RCC 7860 (cell line): ENCODE data around the gene LIMS2.

Source experiments
- DNase-seq: peaks from one replicate; pipeline ENCODE4 v3.0.0-alpha.2; 2015; ENCODE audit warnings: low spot score
- FAIRE-seq: peaks from 2 replicates; lab custom pipeline; 2012; peaks lifted over from hg19 to GRCh38; lab: Jason Lieb, UNC

LIMS2 gene

DNA sequence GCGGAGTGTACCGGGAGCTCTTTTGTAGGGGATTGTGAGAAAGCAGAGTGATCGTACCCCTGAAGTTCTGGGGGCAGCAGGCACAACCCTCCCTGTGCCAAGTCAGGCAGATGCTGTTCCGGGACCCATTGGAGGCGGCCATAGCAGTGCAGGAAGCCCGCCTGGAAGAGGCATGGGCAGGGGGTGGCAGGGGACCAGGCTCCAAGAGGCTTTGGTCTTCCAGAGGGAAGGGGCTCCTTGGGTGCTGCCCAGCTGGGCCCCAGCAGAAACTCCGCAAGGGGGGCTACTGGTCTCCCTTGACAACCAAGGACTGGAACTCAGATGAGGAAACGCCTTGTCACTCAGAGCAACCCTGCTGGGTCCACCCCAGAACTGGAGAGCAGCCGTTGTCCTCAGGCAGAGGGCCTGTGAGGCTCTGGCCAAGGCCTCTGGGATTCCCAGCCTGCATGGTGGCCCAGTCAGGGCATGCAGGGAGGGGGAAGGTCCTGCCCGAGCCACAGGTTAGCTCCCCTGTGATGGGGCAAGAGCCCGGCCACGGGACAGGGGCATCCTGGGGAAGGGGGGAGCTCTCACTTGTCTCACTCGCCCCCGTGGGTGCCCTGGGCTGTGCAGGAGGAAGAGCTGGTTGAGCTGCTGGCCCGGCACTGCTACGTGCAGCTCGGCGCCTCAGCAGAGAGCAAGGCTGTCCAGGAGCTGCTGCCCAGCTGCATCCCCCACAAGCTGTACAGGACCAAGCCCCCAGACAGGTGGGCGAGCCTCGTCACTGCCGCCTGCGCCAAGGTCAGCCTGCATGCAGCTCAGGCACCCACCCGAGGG lies 50.4 kb downstream of the LIMS2 start:
- FAIRE-seq (no peak), DNase-seq (no peak)

- DNase-seq (no peak), FAIRE-seq (no peak)
Measured at GRCh38 chr2:127624320-127624755, 51.0 kb downstream of the LIMS2 start.

DNA sequence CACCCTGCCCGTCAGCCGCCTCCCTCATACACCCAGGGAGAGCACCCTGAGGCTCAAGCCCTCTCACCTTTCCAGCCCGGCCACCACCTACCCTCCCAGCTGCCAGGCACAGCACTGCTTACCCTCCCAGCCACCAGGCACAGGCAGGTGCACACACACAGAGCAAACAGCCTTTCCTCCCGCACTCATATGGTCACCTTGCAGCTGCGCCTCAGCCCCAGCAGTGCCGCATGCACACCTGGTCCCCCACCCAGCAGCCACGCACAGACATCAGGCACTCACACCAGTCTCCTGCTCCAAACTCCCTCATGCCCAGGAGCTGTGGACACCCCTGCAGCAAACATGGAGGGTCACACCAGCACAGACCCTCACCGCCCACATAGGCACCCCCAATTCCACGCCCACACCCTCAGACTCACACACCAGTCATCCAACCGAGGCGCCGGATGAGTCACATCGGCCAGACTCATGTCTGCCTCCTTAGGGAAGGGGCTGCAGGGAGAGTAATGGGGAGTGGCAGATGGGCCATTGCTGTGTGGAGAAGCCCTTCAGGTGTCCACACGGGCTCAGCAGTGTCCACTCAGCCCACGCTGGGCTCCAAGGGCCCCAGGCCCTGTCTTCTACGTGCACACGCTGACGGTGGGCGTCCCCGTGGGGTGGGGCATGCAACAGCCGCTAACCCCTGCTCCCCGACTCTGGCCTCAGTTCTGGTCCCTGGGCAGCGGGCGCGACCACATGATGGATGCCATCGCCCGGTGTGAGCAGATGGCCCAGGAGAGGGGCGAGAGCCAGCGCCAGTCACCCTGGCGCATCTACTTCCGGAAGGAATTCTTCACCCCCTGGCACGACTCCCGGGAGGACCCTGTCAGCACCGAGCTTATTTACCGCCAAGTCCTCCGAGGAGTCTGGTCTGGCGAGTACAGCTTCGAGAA lies 51.7 kb downstream of the LIMS2 start:
- no peak for FAIRE-seq

DNA sequence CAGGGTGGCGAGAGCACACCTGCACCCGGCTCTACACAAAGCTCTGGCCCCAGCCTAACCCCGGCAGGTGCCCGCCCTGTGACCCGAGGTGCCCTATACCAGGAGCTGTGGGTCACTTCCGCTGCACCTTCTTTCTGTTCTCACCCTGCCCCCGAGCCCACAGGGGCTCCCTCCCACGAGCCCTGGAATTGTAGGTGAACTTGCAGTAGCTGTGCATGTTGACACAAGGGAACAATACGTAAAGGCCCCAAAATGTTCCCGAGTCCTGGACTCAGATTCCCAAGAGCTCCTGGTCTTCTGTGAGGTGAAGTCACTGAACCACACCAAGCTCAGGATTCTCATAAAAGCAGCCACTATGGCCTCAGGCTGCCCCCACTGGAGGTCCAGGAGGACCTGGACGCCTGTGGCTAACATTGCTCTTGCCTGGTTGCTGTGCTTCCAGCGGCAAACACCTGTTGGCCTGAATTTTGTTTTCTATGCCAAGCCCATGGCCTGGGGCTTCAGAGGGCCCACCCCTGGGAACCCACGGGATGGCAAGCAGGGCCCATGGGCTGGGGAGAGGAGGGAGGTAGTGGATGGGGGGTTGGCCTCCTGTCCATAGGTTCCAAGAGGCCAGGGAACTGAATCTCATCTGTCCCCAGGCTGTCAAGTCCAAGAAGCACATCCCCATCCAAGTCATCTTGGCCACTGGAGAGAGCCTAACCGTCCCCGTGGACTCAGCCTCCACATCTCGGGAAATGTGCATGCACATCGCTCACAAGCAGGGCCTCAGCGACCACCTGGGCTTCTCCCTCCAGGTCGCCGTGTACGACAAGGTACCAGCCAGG lies 52.6 kb downstream of the LIMS2 start:
- FAIRE-seq: no peak
- no peak for DNase-seq

More for the DNA sequence above, 51.7 kb downstream of the LIMS2 start:
- DNase-seq: peak; percentile 38

DNA sequence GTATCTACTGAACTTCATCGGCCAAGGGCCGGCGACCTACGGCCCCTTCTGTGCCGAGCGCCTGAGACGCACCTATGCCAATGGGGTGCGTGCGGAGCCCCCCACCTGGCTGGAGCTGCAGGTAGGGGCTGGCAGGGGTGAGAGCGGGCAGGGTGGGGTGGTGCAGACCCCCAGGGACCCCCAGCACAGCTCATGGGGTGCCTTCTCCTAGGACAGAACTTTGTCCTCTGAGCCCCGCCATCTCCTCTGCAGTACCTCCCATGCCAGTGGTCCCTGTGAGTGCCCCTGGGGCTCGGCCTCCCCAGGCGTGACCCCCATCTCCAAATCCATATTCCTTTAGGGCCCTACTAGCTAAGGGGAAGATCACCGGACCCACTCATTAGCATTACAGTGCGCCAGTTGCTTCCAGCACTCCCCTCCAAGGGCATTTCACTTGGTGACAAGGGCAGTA lies 53.3 kb downstream of the LIMS2 start:
- no peak for DNase-seq
- no peak for FAIRE-seq

GRCh38 chr2:127620866-127621265 lies 54.5 kb downstream of the LIMS2 start:
- FAIRE-seq (no peak), DNase-seq (no peak)

DNA sequence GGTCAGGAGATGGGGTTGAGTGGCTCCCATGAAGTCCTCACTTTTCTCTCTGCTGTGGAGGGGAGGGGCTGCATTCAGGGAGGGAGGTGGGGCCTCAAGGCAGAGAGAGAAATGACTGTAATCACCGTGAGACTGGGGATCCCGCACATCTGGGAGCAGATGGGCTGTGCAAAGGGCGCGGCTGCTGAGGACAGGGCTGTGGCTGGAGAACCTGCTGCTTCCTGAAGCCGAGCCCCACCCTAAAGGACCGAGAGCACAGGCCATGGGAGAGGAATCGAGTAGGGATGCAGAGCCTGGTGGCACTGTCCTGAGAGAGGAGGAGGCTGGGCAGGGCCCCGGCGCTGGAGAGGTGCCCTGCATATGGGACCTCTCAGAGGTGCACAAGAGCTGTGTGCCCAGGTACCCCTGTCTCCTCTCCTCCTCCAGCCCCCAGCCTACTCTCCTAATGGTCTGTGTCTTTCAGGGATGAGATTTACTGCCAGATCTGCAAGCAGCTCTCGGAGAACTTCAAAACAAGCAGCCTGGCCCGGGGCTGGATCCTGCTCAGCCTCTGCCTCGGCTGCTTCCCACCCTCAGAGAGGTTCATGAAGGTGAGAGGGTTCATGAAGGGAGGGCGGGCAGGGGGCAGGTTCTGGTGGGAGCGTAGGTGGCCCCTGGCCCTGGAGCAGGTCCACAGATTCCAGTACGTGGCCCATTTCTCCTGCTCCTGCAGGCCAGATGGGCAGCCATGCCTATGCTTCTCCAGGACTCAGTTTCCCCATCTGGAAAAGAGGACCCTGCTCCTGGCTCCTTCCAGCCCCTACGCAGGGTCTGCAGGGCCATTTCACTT lies 55.2 kb downstream of the LIMS2 start:
- no peak for DNase-seq

GRCh38 chr2:127619203-127619590 lies 56.1 kb downstream of the LIMS2 start:
- FAIRE-seq: no peak

More for the DNA sequence above, 55.2 kb downstream of the LIMS2 start:
- no peak for FAIRE-seq

DNA sequence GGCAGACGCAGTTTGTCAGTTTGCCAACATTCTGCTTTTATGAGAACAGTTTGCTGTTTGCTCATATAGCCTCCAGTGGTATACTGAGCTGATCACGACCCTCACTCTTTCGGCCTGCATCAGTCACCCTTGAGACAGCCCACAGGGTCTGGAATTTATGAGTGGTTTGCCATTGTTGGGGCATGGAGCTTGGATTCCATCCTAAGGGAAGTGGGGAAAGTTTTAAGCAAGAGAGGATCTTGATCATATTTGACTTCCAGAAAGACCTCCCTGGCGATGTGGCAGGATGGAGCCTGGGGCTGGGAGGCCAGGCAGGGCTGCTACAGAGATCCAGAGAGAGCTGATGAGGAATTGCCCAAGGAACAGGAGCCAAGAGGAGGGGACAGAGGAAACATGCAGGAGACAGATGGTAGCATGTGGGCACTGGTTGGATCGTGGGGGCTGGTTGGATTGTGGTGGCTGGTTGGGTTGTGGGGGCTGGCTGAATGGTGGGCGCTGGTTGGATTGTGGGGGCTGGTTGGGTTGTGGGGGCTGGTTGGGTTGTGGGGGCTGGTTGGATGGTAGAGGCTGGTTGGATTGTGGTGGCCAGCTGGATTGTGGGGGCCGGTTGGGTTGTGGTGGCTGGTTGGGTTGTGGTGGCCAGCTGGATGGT lies 56.7 kb downstream of the LIMS2 start:
- FAIRE-seq: no peak
- DNase-seq: no peak

More at GRCh38 chr2:127619203-127619590, 56.1 kb downstream of the LIMS2 start:
- no peak for DNase-seq

GRCh38 chr2:127615511-127616166 lies 59.7 kb downstream of the LIMS2 start:
- no peak for FAIRE-seq
- no peak for DNase-seq

DNA sequence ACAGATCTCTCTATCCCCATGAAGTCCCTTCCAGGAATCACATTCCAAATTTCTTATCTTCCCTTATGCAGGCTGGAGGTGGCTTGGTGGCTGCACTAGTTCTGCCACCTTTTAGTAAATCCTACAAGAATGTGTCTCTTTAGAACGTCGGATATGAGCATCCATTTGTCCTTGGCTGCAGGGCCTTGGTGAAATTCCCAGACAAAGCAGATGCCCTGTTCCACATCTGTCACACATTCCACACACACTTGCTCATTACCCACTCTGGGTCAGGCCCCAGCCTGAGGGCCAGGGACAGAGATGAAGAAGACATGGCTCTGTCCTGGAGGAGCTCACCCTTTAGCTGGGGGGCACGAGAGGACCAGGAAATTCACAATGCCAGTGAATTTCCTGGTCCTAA lies 60.6 kb downstream of the LIMS2 start:
- DNase-seq: no peak
- no peak for FAIRE-seq

GRCh38 chr2:127614246-127614645 lies 61.1 kb downstream of the LIMS2 start:
- FAIRE-seq: no peak

DNA sequence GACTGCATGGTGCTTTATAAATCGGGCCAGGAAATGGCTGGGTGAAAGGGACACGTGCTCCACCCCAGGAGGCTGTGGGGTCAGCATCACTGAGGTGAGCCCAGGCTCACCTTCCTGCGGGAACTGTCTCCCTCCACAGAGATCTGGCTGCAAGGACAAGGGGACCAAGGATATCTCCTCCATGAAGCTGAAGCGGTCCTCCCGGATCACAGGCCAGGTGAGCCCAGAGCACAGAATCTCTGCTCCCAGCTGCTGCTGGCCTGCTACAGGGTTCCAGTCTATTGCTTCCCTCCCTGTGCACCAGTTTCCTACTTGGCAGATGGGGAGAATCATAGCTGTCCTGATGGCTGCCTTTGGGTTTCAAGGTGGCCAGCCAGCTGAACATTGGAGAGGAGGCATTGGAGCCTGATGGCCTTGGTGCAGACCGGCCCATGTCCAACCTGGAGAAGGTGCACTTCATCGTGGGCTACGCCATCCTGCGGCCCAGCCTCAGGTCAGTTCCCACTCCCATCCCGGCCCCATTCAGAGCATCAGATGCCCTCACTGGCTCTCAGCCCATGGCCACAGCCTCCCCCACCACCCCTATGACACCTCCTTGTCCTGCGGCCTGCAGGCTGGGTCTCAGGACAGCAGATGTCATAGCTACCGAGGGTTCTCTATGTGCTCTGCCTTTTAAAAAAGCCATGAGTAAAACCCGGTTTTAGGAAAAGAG lies 63.1 kb downstream of the LIMS2 start:
- DNase-seq (no peak), FAIRE-seq (no peak)

More at GRCh38 chr2:127614246-127614645, 61.1 kb downstream of the LIMS2 start:
- no peak for DNase-seq

DNA sequence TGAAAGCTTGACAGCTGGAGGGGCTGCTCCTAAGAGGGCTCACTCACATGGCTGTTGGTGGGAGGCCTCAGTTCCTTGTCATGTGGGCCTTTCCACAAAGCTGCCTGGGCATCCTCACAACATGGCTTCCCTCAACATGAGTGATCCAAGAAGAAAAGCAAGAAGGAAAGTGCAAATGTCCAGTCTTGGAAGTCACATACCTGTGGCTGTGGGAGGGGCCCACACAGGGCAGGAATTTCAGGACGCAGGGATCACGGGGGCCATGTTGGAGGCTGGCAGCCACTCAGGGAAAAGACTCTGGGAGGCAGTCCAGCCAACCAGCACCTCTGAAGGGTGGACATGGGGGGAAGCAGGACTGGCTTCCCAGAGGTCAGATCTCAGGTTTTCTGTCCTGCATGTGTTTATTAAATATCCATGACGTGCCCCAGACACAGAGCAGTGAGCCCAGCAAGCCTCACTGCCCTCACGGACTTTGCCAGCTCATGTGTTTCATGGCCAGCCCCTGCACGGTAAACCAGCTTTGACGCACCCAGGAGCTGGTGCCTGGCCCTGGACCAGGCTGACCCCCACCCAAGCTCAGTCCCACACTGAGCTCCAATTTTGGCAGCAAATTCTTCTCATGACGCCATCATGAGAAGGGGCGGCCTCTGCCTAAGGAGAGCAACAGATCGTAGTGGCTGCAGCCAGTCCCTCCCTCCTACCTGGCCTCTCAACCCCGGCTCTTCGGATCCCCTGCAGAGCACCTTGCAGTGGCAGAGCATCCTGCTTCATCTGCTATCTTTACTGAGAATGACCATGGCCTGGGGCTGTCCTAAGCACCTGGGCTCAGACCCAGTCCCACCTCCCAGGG lies 64.0 kb downstream of the LIMS2 start:
- FAIRE-seq (no peak), DNase-seq (no peak)

DNA sequence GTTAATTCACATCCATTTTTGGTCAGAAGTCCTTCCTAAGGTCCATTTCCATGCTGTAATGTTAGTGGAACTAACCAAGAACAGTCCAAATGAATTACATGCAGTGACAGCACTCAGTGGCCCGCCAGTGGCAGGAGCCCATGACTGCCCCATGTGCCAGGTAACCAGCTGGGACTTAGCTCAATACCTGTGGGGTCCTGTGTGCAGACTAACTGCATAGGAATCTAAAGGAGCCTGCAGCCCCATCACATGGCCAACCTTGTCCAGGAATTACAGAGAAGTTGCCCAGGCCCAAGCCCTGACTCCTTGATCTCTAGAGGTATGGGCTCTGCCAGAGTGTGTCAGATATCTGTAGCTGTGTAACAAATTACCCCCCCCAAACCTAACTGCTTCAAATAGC lies 64.8 kb downstream of the LIMS2 start:
- FAIRE-seq (no peak), DNase-seq (no peak)

DNA sequence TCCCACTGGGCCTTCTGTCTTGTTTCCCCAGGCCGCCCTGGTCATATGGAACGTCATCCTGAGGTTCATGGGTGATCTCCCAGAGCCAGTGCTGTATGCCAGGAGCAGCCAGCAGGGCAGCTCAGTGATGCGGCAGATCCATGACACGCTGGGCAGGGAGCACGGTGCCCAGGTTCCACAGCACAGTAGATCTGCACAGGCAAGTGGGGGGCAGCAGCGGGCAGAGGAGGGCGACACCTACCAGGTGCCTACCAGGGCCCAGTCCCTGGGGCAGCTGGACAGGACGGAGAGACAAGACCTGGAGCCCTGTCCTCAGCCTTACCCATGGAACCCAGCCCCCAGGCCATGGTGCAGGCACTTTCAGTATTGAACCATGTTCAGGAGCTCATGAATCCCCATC lies 65.5 kb downstream of the LIMS2 start:
- no peak for DNase-seq
- no peak for FAIRE-seq

DNA sequence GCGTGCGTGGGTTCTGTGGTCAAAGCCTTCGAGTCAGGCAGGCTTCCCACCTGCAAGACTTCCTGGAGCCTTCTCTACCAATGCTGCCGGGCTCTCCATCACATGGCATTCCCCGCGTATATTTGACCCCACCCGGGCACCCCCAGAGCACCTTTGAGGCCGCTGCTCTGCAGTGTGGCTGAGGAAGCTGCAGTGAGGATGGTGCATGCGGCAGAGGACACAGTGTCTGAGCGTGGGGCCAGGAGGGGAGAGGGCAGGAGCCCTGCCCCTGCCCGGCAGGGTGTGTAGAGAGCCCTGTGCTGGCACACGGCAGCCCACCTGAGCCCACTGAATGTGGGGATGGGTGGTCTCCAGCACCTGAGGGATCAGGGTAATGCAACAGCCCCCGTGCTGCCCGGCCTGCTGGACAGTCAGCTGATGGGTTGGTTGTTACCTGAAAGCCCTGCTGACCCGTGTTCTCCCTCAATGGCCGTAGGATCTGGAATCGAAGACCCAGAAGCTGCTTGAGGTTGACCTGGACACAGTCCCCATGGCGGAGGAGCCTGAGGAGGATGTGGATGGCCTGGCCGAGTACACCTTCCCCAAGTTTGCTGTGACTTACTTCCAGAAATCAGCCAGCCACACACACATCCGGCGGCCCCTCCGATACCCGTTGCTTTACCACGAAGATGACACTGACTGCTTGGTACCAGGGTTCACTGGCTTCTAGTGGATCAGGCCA lies 66.1 kb downstream of the LIMS2 start:
- FAIRE-seq (no peak), DNase-seq (no peak)
